CD4-positive, alpha-beta T cell (primary cell): ENCODE data around the gene CTTNBP2. TPM values are rescaled to one million over a fixed set of nuclear protein-coding genes. Genes with fewer than 3 reads are reported as not detected.

ENCODE experiments used
- ATAC-seq: fragments of 200-7000 bp; cut with Tn5 transposase; one replicate; pipeline ENCODE4 v1.10.0; 2022; ENCODE audit warnings: mild to moderate bottlenecking; ENCODE audit not compliant: poor library complexity
- CTCF ChIA-PET: fragments of 350-600 bp; sonication (Branson Sonifier 250); formaldehyde crosslinking; loops from one replicate; lab custom pipeline; 2021; ENCODE audit warnings: antibody characterized with exemption, inconsistent platforms; lab: Charles Lee
- POLR2A ChIA-PET: fragments of 350-600 bp; sonication (Branson Sonifier 250); formaldehyde crosslinking; loops from one replicate; lab custom pipeline; 2021; ENCODE audit warnings: antibody characterized with exemption, inconsistent platforms; lab: Charles Lee
- DNase-seq, 14 experiments: peaks; one replicate each; pipeline ENCODE4 v3.0.0-alpha.2; 2013 to 2020; ENCODE audit warnings: mixed read lengths in 2 of 14
- H3K27ac ChIP-seq, 2 donors: one replicate each; pipeline versions ENCODE4 v1.5.1 to v1.7.0; 2013; ENCODE audit warnings: low read length in 2 of 2, low read depth in 1 of 2, mild to moderate bottlenecking in 1 of 2
- H3K27me3 ChIP-seq, 2 experiments: 1 replicate in 1 of 2; 2 replicates in 1 of 2; pipeline versions ENCODE4 v1.6.1 to v1.7.0; 2013; ENCODE audit warnings: low read length in 2 of 2, control low read depth in 1 of 2, mild to moderate bottlenecking in 1 of 2, moderate library complexity in 1 of 2; ENCODE audit not compliant: insufficient read depth in 2 of 2, control insufficient read depth in 1 of 2
- H3K36me3 ChIP-seq: one replicate; pipeline ENCODE4 v1.6.1; 2013; ENCODE audit warnings: low read length, control low read depth; ENCODE audit not compliant: insufficient read depth
- H3K4me1 ChIP-seq: one replicate; pipeline ENCODE4 v1.6.1; 2013; ENCODE audit warnings: low read length, control low read depth; ENCODE audit not compliant: insufficient read depth
- H3K4me3 ChIP-seq: one replicate; pipeline ENCODE4 v1.5.1; 2013; ENCODE audit warnings: mild to moderate bottlenecking, low read length, moderate library complexity
- H3K9me3 ChIP-seq, 2 experiments: 1 replicate in 1 of 2; 2 replicates in 1 of 2; pipeline versions ENCODE4 v1.6.1 to v1.7.0; 2013; ENCODE audit warnings: low read length in 2 of 2, mild to moderate bottlenecking in 2 of 2, control low read depth in 1 of 2, moderate library complexity in 1 of 2; ENCODE audit not compliant: control insufficient read depth in 1 of 2, insufficient read depth in 1 of 2
- H3K27ac Mint-ChIP-seq: one replicate; pipeline ENCODE4 v1.8.0; 2020; ENCODE audit warnings: mixed read lengths
- H3K27me3 Mint-ChIP-seq: one replicate; pipeline ENCODE4 v1.8.0; 2021; ENCODE audit warnings: mixed read lengths
- H3K36me3 Mint-ChIP-seq: one replicate; pipeline ENCODE4 v1.8.0; 2021; ENCODE audit warnings: low read depth, mixed read lengths
- H3K4me1 Mint-ChIP-seq: one replicate; pipeline ENCODE4 v1.8.0; 2021; ENCODE audit warnings: low read depth, mixed read lengths
- H3K4me3 Mint-ChIP-seq: one replicate; pipeline ENCODE4 v1.8.0; 2020; ENCODE audit warnings: mild to moderate bottlenecking, mixed read lengths
- H3K9me3 Mint-ChIP-seq: one replicate; pipeline ENCODE4 v1.8.0; 2020; ENCODE audit warnings: mixed read lengths
- intact Hi-C, 2 experiments: fragments of 100-400 bp; cut with DNase I in 1 of 2; cut with micrococcal nuclease in 1 of 2; formaldehyde crosslinking; loops; one replicate each; pipeline versions ENCODE4 v1.15.1 to v1.9.0; 2023 to 2025; cut with DNase I, micrococcal nuclease
- total RNA-seq, 174 experiments: library from RNA in 2 of 174; stranded (reverse) in 2 of 174; gene quantifications; one replicate each; pipeline ENCODE4 v1.2.3 and lab custom pipeline; 2021 to 2026
- TF ChIP-seq, protein P1 (sequence below): fragments of 200-600 bp; IDR thresholded peaks from one replicate; pipeline ENCODE4 v1.8.0; 2022; ENCODE audit warnings: antibody characterized with exemption, mild to moderate bottlenecking

The CTTNBP2 gene
- total RNA-seq, 2 experiments from 2014 or later: not detected

- Mint-ChIP-seq H3K4me3 (no peak overlapping the region), H3K4me1 (no peaks in the 10 kb centered on the region), H3K36me3 (no peaks in the 10 kb centered on the region), H3K27ac (no peak overlapping the region), H3K9me3 (no peaks in the 10 kb centered on the region), H3K27me3 (no peaks in the 10 kb centered on the region)
- H3K27me3 ChIP-seq: no peaks in the 10 kb centered on the region
- H3K4me3 ChIP-seq: no peak overlapping the region
- no peaks in the 10 kb centered on the region for H3K36me3 ChIP-seq
- ChIA-PET CTCF (no interaction called here), POLR2A (no interaction called here)
- no peak for ATAC-seq
- H3K27ac ChIP-seq: no peak overlapping the region
- no peak for DNase-seq
- intact Hi-C loops: no loop called here
- no peaks in the 10 kb centered on the region for H3K4me1 ChIP-seq
- H3K9me3 ChIP-seq: peaks cover 0 to 4% of the 10 kb centered on the region in 2 experiments
- TF ChIP-seq, protein P1, sequence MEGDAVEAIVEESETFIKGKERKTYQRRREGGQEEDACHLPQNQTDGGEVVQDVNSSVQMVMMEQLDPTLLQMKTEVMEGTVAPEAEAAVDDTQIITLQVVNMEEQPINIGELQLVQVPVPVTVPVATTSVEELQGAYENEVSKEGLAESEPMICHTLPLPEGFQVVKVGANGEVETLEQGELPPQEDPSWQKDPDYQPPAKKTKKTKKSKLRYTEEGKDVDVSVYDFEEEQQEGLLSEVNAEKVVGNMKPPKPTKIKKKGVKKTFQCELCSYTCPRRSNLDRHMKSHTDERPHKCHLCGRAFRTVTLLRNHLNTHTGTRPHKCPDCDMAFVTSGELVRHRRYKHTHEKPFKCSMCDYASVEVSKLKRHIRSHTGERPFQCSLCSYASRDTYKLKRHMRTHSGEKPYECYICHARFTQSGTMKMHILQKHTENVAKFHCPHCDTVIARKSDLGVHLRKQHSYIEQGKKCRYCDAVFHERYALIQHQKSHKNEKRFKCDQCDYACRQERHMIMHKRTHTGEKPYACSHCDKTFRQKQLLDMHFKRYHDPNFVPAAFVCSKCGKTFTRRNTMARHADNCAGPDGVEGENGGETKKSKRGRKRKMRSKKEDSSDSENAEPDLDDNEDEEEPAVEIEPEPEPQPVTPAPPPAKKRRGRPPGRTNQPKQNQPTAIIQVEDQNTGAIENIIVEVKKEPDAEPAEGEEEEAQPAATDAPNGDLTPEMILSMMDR: no peak
These were observed 198.6 kb downstream of the CTTNBP2 start for GRCh38 chr7:117674617-117675016.

DNA sequence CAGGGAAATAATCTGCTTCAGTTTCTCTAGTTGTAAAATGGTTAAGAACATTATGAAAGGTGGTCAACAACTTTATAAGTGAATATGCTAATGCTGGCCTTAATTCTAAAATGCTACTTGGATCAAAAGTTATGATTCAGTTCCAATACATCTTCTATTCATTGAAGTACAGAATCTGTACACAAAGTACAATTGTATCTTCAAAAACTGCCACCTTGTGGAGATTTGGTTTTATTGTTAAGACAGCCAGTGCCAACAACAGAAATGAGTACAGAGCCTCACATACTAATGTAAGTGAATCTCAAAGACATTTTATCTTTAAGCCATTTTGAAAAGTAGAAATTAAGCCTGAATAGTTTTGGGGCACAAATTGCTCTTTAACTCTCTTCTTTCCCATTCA lies 199.4 kb downstream of the CTTNBP2 start:
- peaks cover 0 to 4% of the 10 kb centered on the region in 2 experiments for H3K9me3 ChIP-seq
- no peaks in the 10 kb centered on the region for H3K36me3 ChIP-seq
- intact Hi-C loops: no loop called here
- H3K27me3 ChIP-seq: no peaks in the 10 kb centered on the region
- H3K36me3 Mint-ChIP-seq: no peaks in the 10 kb centered on the region
- ChIA-PET CTCF (no interaction called here), POLR2A (no interaction called here)
- H3K4me3 ChIP-seq: no peak overlapping the region
- H3K27ac Mint-ChIP-seq: no peak overlapping the region
- no peak for ATAC-seq
- no peaks in the 10 kb centered on the region for H3K4me1 ChIP-seq
- H3K27me3 Mint-ChIP-seq: no peaks in the 10 kb centered on the region
- no peak for DNase-seq
- no peak overlapping the region for H3K4me3 Mint-ChIP-seq
- H3K27ac ChIP-seq: no peak overlapping the region
- TF ChIP-seq, protein P1: no peak
- no peaks in the 10 kb centered on the region for H3K9me3 Mint-ChIP-seq
- no peaks in the 10 kb centered on the region for H3K4me1 Mint-ChIP-seq

GRCh38 chr7:117673367-117673766 lies 199.9 kb downstream of the CTTNBP2 start:
- Mint-ChIP-seq H3K27me3 (no peaks in the 10 kb centered on the region), H3K27ac (no peak overlapping the region), H3K9me3 (no peaks in the 10 kb centered on the region), H3K36me3 (no peaks in the 10 kb centered on the region), H3K4me3 (no peak overlapping the region), H3K4me1 (no peaks in the 10 kb centered on the region)
- peaks cover 0 to 4% of the 10 kb centered on the region in 2 experiments for H3K9me3 ChIP-seq
- no peaks in the 10 kb centered on the region for H3K4me1 ChIP-seq
- H3K36me3 ChIP-seq: no peaks in the 10 kb centered on the region
- intact Hi-C loops: no loop called here
- POLR2A ChIA-PET: no interaction called here
- TF ChIP-seq, protein P1: no peak
- CTCF ChIA-PET: no interaction called here
- DNase-seq (no peak), ATAC-seq (no peak)
- no peaks in the 10 kb centered on the region for H3K27me3 ChIP-seq
- H3K4me3 ChIP-seq: no peak overlapping the region
- H3K27ac ChIP-seq: no peak overlapping the region
